Body of pancreas (tissue), 4 donors: ENCODE results near the gene TMEM178B. TPM values are rescaled to one million over a fixed set of nuclear protein-coding genes. Genes with fewer than 3 reads are reported as not detected.

Experiments used
- ATAC-seq: fragments of 150-250 bp; one replicate; pipeline ENCODE4 v1.9.1; 2016
- DNase-seq, 4 donors: peaks; one replicate each; pipeline ENCODE4 v3.0.0-alpha.2; 2019
- H3K27ac ChIP-seq, 4 donors: fragments of 200-600 bp; sonication (generic); 1 replicate in 3 of 4; 2 replicates in 1 of 4; pipeline versions ENCODE4 v1.5.1 to v1.6.1; 2016 to 2019; ENCODE audit warnings: mild to moderate bottlenecking in 1 of 4, mixed read lengths in 1 of 4, moderate library complexity in 1 of 4
- H3K27me3 ChIP-seq, 2 donors: fragments of 200-600 bp; sonication (generic); one replicate each; pipeline ENCODE4 v1.6.0; 2016; ENCODE audit warnings: mild to moderate bottlenecking in 1 of 2
- H3K36me3 ChIP-seq, 2 donors: fragments of 200-600 bp; sonication (generic); replicated peaks in 1 of 2; 2 replicates each; pipeline ENCODE4 v1.5.1; 2016; ENCODE audit warnings: low read depth in 2 of 2; ENCODE audit not compliant: insufficient read depth in 1 of 2
- H3K4me1 ChIP-seq: fragments of 200-600 bp; sonication (generic); one replicate; pipeline ENCODE4 v1.6.0; 2016
- H3K4me3 ChIP-seq, 2 donors: fragments of 200-600 bp; sonication (generic); 1 replicate in 1 of 2; 2 replicates in 1 of 2; pipeline ENCODE4 v1.5.1; 2016 to 2019
- H3K9me3 ChIP-seq, 3 donors: fragments of 200-600 bp; sonication (generic); 1 replicate in 2 of 3; 2 replicates in 1 of 3; pipeline ENCODE4 v1.5.1; 2016
- POLR2A ChIP-seq, 3 donors: fragments of 450-650 bp; IDR thresholded peaks; one replicate each; pipeline ENCODE4 v1.6.1; 2016; ENCODE audit warnings: antibody characterized with exemption in 3 of 3, mild to moderate bottlenecking in 2 of 3
- WGBS, 2 donors: methylation state at CpG; one replicate each; pipeline ENCODE4 v1.1.5; 2017; 5-methylcytosine and 5-hydroxymethylcytosine counted together
- intact Hi-C: fragments of 100-400 bp; cut with DNase I; formaldehyde crosslinking; loops from one replicate; pipeline ENCODE4 v1.15.1; 2023
- total RNA-seq, 2 donors: library from RNA; depleted of rRNA; stranded (reverse); fragments of >200 nt; gene quantifications; one replicate each; pipeline ENCODE4 v1.1.0, GENCODE V29; 2016
- TF ChIP-seq, protein P1 (sequence below), 7 experiments: fragments of 450-650 bp in 4 of 7; fragments of 200-600 bp in 3 of 7; sonication (generic) in 3 of 7; IDR thresholded peaks; one replicate each; pipeline ENCODE4 v1.5.1; 2016 to 2019; ENCODE audit warnings: antibody characterized with exemption in 7 of 7

TMEM178B gene
- total RNA-seq, 2 donors from 2014 or later = 1.0 to 11.9 TPM

DNA sequence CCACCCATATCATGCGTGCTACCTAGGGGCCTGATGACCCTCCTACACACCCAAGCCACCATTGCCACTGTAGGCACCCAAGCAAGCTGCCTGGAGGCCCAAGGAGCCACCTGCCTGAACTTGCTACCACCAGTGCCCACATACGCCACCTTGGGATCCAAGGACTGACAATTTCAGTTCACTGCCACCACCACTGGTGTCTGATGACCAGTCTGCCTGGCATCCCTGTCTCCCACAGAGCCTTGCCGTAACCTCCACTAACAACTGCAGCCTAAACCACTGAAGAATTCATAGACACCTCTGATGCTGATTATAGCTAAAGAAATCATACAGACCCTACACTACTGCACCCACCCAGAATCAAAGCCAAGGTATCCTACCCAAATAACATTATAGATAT, 58.8 kb downstream of the TMEM178B start:
- no peak for DNase-seq
- H3K9me3 ChIP-seq = no peaks in the 10 kb centered on the region
- no peaks in the 10 kb centered on the region for H3K4me1 ChIP-seq
- TF ChIP-seq, protein P1, sequence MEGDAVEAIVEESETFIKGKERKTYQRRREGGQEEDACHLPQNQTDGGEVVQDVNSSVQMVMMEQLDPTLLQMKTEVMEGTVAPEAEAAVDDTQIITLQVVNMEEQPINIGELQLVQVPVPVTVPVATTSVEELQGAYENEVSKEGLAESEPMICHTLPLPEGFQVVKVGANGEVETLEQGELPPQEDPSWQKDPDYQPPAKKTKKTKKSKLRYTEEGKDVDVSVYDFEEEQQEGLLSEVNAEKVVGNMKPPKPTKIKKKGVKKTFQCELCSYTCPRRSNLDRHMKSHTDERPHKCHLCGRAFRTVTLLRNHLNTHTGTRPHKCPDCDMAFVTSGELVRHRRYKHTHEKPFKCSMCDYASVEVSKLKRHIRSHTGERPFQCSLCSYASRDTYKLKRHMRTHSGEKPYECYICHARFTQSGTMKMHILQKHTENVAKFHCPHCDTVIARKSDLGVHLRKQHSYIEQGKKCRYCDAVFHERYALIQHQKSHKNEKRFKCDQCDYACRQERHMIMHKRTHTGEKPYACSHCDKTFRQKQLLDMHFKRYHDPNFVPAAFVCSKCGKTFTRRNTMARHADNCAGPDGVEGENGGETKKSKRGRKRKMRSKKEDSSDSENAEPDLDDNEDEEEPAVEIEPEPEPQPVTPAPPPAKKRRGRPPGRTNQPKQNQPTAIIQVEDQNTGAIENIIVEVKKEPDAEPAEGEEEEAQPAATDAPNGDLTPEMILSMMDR (IDR thresholded peaks at IDR 0.05) = no peak
- H3K4me3 ChIP-seq = no peak overlapping the region
- H3K27ac ChIP-seq = no peak overlapping the region
- intact Hi-C loops = no loop called here
- H3K36me3 ChIP-seq = no peaks in the 10 kb centered on the region
- 84 to 91% methylated on average over 3 of the region's 3 CpGs for WGBS, 2 donors
- H3K27me3 ChIP-seq = no peaks in the 10 kb centered on the region
- ATAC-seq = no peak

DNA sequence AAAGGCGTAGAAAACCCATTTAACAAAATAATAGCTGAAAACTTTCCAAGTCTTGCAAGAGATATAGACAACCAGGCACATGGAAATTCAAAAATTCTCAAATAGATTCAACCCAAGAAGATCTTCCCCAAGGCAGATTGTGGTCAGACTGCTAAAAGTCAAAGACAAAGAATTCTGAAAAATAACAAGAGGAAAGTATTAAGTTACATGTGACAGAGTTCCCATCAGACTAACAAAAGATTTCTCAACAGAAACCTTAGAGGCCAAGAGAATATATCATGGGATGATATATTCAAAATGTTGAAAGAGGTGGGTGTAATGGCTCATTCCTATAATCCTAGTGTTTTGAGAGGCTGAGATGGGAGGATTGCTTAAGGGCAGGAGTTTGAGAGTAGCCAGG, 59.8 kb downstream of the TMEM178B start:
- intact Hi-C loops = no loop called here
- Histone ChIP-seq H3K4me3 (no peak overlapping the region), H3K4me1 (no peaks in the 10 kb centered on the region), H3K27me3 (no peaks in the 10 kb centered on the region), H3K27ac (no peak overlapping the region), H3K36me3 (no peaks in the 10 kb centered on the region), H3K9me3 (no peaks in the 10 kb centered on the region)
- DNase-seq (no peak), ATAC-seq (no peak)
- WGBS, 2 donors = 93 to 97% methylated on average over 1 of the region's 1 CpG
- TF ChIP-seq POLR2A (IDR thresholded peaks at IDR 0.05) = no peak
- TF ChIP-seq, protein P1 (IDR thresholded peaks at IDR 0.05) = no peak

GRCh38 chr7:141142058-141142457, 68.2 kb downstream of the TMEM178B start:
- WGBS, 2 donors = 86 to 90% methylated on average over 2 of the region's 2 CpGs
- no peak for ATAC-seq
- no peak for DNase-seq
- Histone ChIP-seq H3K4me1 (no peaks in the 10 kb centered on the region), H3K27ac (no peak overlapping the region), H3K36me3 (no peaks in the 10 kb centered on the region), H3K9me3 (no peaks in the 10 kb centered on the region), H3K4me3 (no peak overlapping the region), H3K27me3 (no peaks in the 10 kb centered on the region)
- intact Hi-C loops = no loop called here
- TF ChIP-seq, protein P1 (IDR thresholded peaks at IDR 0.05) = no peak

DNA sequence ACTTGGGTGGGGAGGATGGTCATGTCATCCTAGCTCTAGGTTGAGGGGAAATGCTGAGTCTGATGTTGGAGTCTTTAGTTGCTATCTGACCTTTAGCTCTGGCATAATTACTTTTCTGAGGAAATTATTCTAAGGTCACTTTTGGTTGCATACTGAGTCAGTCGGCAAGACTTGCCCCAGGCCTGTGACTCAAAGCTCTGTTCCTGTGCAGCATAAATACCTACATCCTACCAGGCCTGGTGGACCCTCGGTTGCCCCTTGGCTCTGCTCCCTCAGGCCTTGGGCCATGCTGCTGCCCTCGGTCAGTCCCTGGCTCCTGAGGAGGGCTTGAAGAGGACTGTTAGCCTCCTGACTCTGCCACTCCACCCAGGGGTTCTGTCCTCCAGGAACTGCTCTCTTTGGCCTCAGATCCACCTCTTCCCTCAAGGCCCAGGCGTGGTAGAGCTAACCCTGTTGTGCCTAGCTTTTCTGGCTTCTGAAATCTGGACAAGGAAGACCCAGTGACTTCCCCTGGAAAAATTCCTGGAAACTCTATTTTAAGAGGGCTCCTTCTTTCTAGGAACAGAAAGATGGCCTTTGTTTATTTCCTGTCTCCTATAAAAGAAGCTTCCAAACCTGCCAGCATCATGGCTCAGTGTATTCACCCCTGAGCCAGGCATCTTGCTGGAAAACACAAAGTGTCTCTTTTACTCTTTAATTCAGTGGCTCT, 71.2 kb downstream of the TMEM178B start:
- intact Hi-C loops = no loop called here
- no peak for DNase-seq
- H3K4me3 ChIP-seq = no peak overlapping the region
- ATAC-seq = no peak
- H3K27me3 ChIP-seq = no peaks in the 10 kb centered on the region
- H3K4me1 ChIP-seq = no peaks in the 10 kb centered on the region
- no peak for TF ChIP-seq POLR2A (IDR thresholded peaks at IDR 0.05)
- TF ChIP-seq, protein P1 (IDR thresholded peaks at IDR 0.05) = no peak
- WGBS, 2 donors = 72 to 79% methylated on average over 3 to 4 of the region's 4 CpGs
- H3K27ac ChIP-seq = no peak overlapping the region
- no peaks in the 10 kb centered on the region for H3K9me3 ChIP-seq
- no peaks in the 10 kb centered on the region for H3K36me3 ChIP-seq

DNA sequence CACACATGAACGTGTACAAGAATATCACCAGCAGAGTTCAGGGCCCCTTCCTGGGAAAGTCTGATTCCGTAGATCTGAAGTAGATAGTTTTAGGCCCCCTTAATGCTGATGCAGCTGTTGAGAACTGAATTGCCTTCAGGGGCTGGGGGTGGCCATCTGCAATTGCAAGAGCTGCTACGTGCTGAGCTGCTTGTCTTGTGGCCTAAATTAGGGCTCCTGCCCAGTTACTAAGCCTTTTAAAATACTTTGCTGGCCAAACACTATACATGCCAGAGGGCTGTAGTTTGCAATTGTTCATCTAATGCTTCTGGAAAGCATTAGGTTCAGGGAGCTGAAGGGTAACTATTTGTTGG, 71.7 kb downstream of the TMEM178B start:
- Histone ChIP-seq H3K9me3 (no peaks in the 10 kb centered on the region), H3K27ac (no peak overlapping the region), H3K27me3 (no peaks in the 10 kb centered on the region), H3K4me1 (no peaks in the 10 kb centered on the region), H3K4me3 (no peak overlapping the region), H3K36me3 (no peaks in the 10 kb centered on the region)
- intact Hi-C loops = no loop called here
- TF ChIP-seq, protein P1 (IDR thresholded peaks at IDR 0.05) = no peak
- TF ChIP-seq POLR2A (IDR thresholded peaks at IDR 0.05) = no peak
- no peak for ATAC-seq
- no peak for DNase-seq
- WGBS, 2 donors = 62 to 71% methylated on average over 3 of the region's 3 CpGs
